Lung (tissue), 12 donors: ENCODE results near the gene CACNA1D. TPM values are rescaled to one million over a fixed set of nuclear protein-coding genes. Genes with fewer than 3 reads are reported as not detected.

Experiments
- ATAC-seq: fragments of 200-7000 bp; cut with Tn5 transposase; one replicate; pipeline ENCODE4 v1.9.1; 2020; ENCODE audit warnings: moderate number of reproducible peaks; ENCODE audit not compliant: insufficient read depth, low FRiP score
- DNase-seq, 3 donors: peaks; one replicate each; pipeline ENCODE4 v3.0.0-alpha.2; 2013 to 2017
- H3K27ac ChIP-seq, 2 donors: one replicate each; pipeline ENCODE4 v1.5.1; 2013; ENCODE audit warnings: mild to moderate bottlenecking in 2 of 2, moderate library complexity in 2 of 2, control low read depth in 1 of 2, inconsistent platforms in 1 of 2, low read depth in 1 of 2, low read length in 1 of 2
- H3K27me3 ChIP-seq, 3 donors: one replicate each; pipeline ENCODE4 v1.5.1; 2013; ENCODE audit warnings: low read length in 2 of 3; ENCODE audit not compliant: control insufficient read depth in 3 of 3, insufficient read depth in 3 of 3
- H3K36me3 ChIP-seq, 4 donors: one replicate each; pipeline ENCODE4 v1.5.1; 2013; ENCODE audit warnings: low read length in 4 of 4, mild to moderate bottlenecking in 1 of 4, moderate library complexity in 1 of 4; ENCODE audit not compliant: control insufficient read depth in 4 of 4, insufficient read depth in 4 of 4
- H3K4me1 ChIP-seq, 5 donors: one replicate each; pipeline ENCODE4 v1.5.1; 2013; ENCODE audit warnings: low read length in 5 of 5, mild to moderate bottlenecking in 2 of 5, moderate library complexity in 1 of 5; ENCODE audit not compliant: control insufficient read depth in 5 of 5, insufficient read depth in 5 of 5
- H3K4me3 ChIP-seq: one replicate; pipeline ENCODE4 v1.5.1; 2013; ENCODE audit warnings: mild to moderate bottlenecking, control low read depth, moderate library complexity
- H3K9ac ChIP-seq, 2 donors: one replicate each; pipeline ENCODE4 v1.5.1; 2013; ENCODE audit warnings: low read length in 2 of 2, control low read depth in 1 of 2; ENCODE audit not compliant: insufficient read depth in 1 of 2
- H3K9me3 ChIP-seq, 4 donors: one replicate each; pipeline ENCODE4 v1.5.1; 2013; ENCODE audit warnings: low read length in 3 of 4, mild to moderate bottlenecking in 1 of 4, moderate library complexity in 1 of 4; ENCODE audit not compliant: control insufficient read depth in 4 of 4, insufficient read depth in 3 of 4
- CTCF ChIP-seq: IDR thresholded peaks from 2 replicates; pipeline ENCODE4 v1.5.1; 2012; ENCODE audit warnings: mild to moderate bottlenecking; ENCODE audit errors: control extremely low read depth, extremely low read depth
- WGBS, 2 donors: extraction: QIAGEN DNeasy Blood & Tissue Kit; methylation state at CpG; one replicate each; pipeline ENCODE4 v1.1.7; 2013; 5-methylcytosine and 5-hydroxymethylcytosine counted together
- polyA plus RNA-seq, 2 donors: library from polyadenylated mRNA; stranded (reverse); fragments of 200-250 nt; gene quantifications; one replicate each; pipeline ENCODE4 v1.2.1, GENCODE V29; 2013
- total RNA-seq, 2 donors: library from RNA; depleted of rRNA in 1 of 2; stranded (reverse); fragments of >200 nt in 1 of 2; gene quantifications; one replicate each; pipeline ENCODE4 v1.2.1, GENCODE V29; 2014 to 2021
- donor health status: control.
- donor health status: control.
- donor health status: Bipolar disorder and iron deficiency.
- donor health status: healthy.
- donor health status: DM: yes; HTN: yes; CAD: no.

CACNA1D gene
- total and polyA plus RNA-seq, 4 donors, result 2.7 to 96.8 (median 23.1) TPM

GRCh38 chr3:53789459-53789858 lies 295.0 kb downstream of the CACNA1D start:
- Histone ChIP-seq H3K4me1 (no peaks in the 10 kb centered on the region), H3K9me3 (no peaks in the 10 kb centered on the region), H3K27me3 (no peaks in the 10 kb centered on the region), H3K36me3 (peaks cover 0 to 25% (median 11%) of the 10 kb centered on the region in 4 donors), H3K27ac (no peak overlapping the region), H3K4me3 (no peak overlapping the region), H3K9ac (no peak overlapping the region)
- WGBS, 2 donors, result 91% methylated on average over 16 of the region's 16 CpGs
- ATAC-seq, result no peak
- no peak for DNase-seq
- no peak for TF ChIP-seq CTCF

- 93% methylated on average over 5 of the region's 5 CpGs for WGBS, 2 donors
- Histone ChIP-seq H3K36me3 (peaks cover 0 to 22% (median 9%) of the 10 kb centered on the region in 4 donors), H3K27me3 (no peaks in the 10 kb centered on the region), H3K9ac (no peak overlapping the region), H3K4me1 (no peaks in the 10 kb centered on the region), H3K4me3 (no peak overlapping the region), H3K9me3 (no peaks in the 10 kb centered on the region), H3K27ac (no peak overlapping the region)
- no peak for TF ChIP-seq CTCF
- no peak for ATAC-seq
- DNase-seq, result no peak
These were observed 296.1 kb downstream of the CACNA1D start for GRCh38 chr3:53790470-53790869.

- ATAC-seq, result no peak
- H3K9ac ChIP-seq, result no peak overlapping the region
- no peaks in the 10 kb centered on the region for H3K9me3 ChIP-seq
- peaks cover 0 to 16% (median 9%) of the 10 kb centered on the region in 4 donors for H3K36me3 ChIP-seq
- no peak overlapping the region for H3K27ac ChIP-seq
- no peak for TF ChIP-seq CTCF
- H3K27me3 ChIP-seq, result no peaks in the 10 kb centered on the region
- H3K4me3 ChIP-seq, result no peak overlapping the region
- no peak for DNase-seq
- peaks cover 0 to 6% (median 0%) of the 10 kb centered on the region in 5 donors for H3K4me1 ChIP-seq
- WGBS, 2 donors, result 80 to 95% methylated on average over 7 of the region's 7 CpGs
These were observed 296.9 kb downstream of the CACNA1D start for GRCh38 chr3:53791317-53791716.

- Histone ChIP-seq H3K9ac (no peak overlapping the region), H3K27ac (no peak overlapping the region), H3K9me3 (no peaks in the 10 kb centered on the region), H3K27me3 (no peaks in the 10 kb centered on the region), H3K4me1 (peaks cover 0 to 6% (median 0%) of the 10 kb centered on the region in 5 donors), H3K36me3 (peaks cover 0 to 14% (median 4%) of the 10 kb centered on the region in 4 donors), H3K4me3 (no peak overlapping the region)
- no peak for TF ChIP-seq CTCF
- DNase-seq (peak in 2 of 3 donors; percentile 7 to 42), ATAC-seq (no peak)
- 79 to 86% methylated on average over 3 of the region's 3 CpGs for WGBS, 2 donors
These were observed 298.5 kb downstream of the CACNA1D start for GRCh38 chr3:53792866-53793265.
